OCI-LY7 (cell line): ENCODE data around the gene TNFRSF25. TPM values are rescaled to one million over a fixed set of nuclear protein-coding genes. Genes with fewer than 3 reads are reported as not detected.

ENCODE experiments used
- BruUV-seq: library from RNA; stranded (reverse); fragments of 400-500 nt; replicated peaks from 2 replicates; lab custom pipeline; 2021; lab: Mats Ljungman, UMichigan
- CTCF ChIA-PET: fragments of 300-600 bp; sonication (Branson Sonifier 250); formaldehyde crosslinking; loops from one replicate; lab custom pipeline; 2022; ENCODE audit warnings: antibody characterized with exemption; ENCODE audit not compliant: unreplicated experiment; lab: Charles Lee
- POLR2A ChIA-PET: fragments of 300-600 bp; sonication (Branson Sonifier 250); formaldehyde crosslinking; loops from one replicate; lab custom pipeline; 2022; ENCODE audit warnings: antibody characterized with exemption; lab: Charles Lee
- DNase-seq: peaks from one replicate; pipeline ENCODE4 v3.0.0-alpha.2; 2015; ENCODE audit warnings: low spot score
- H2AFZ ChIP-seq: fragments of 200-600 bp; sonication (generic), shearing (Covaris generic); 2 replicates; pipeline ENCODE4 v1.6.1; 2014; ENCODE audit warnings: mild to moderate bottlenecking, antibody characterized with exemption, low read length, moderate library complexity
- H3K27ac ChIP-seq: fragments of 200-600 bp; sonication (generic); 2 replicates; pipeline ENCODE4 v1.5.1; 2014; ENCODE audit warnings: mixed run types, low read depth, mild to moderate bottlenecking, moderate library complexity, low read length, inconsistent platforms; ENCODE audit not compliant: poor library complexity, severe bottlenecking
- H3K36me3 ChIP-seq: fragments of 200-600 bp; sonication (generic); 2 replicates; pipeline ENCODE4 v1.6.1; 2014; ENCODE audit warnings: mild to moderate bottlenecking, antibody characterized with exemption, low read length, moderate library complexity, mixed read lengths; ENCODE audit not compliant: insufficient read depth
- H3K4me1 ChIP-seq: fragments of 200-600 bp; sonication (generic); 2 replicates; pipeline ENCODE4 v1.5.1; 2014; ENCODE audit warnings: mild to moderate bottlenecking, low read length; ENCODE audit not compliant: insufficient read depth, poor library complexity, severe bottlenecking
- H3K4me2 ChIP-seq: fragments of 200-600 bp; sonication (generic); 2 replicates; pipeline ENCODE4 v1.6.1; 2014; ENCODE audit warnings: mild to moderate bottlenecking, low read length
- H3K4me3 ChIP-seq: fragments of 200-600 bp; sonication (generic); 2 replicates; pipeline ENCODE4 v1.5.1; 2014; ENCODE audit warnings: mild to moderate bottlenecking, low read depth, low read length; ENCODE audit not compliant: poor library complexity, severe bottlenecking
- H3K79me2 ChIP-seq: fragments of 200-600 bp; sonication (generic); 2 replicates; pipeline ENCODE4 v1.6.1; 2016; ENCODE audit warnings: low read depth, mild to moderate bottlenecking, low read length, moderate library complexity, mixed read lengths; ENCODE audit not compliant: insufficient read depth
- H3K9me2 ChIP-seq: fragments of 200-600 bp; sonication (generic); 2 replicates; pipeline ENCODE4 v1.6.1; 2016; ENCODE audit warnings: mild to moderate bottlenecking, low read length, mixed read lengths; ENCODE audit not compliant: insufficient read depth
- H3K9me3 ChIP-seq: fragments of 200-600 bp; sonication (generic); 2 replicates; pipeline ENCODE4 v1.6.1; 2014; ENCODE audit warnings: mild to moderate bottlenecking, mixed run types, low read length, mixed read lengths
- H4K20me1 ChIP-seq: fragments of 200-600 bp; sonication (generic); 2 replicates; pipeline ENCODE4 v1.6.1; 2014; ENCODE audit warnings: mild to moderate bottlenecking, antibody characterized with exemption, low read length, moderate library complexity, mixed read lengths; ENCODE audit not compliant: insufficient read depth
- EZH2phosphoT487 ChIP-seq: fragments of 200-600 bp; sonication (generic); IDR thresholded peaks from 2 replicates; pipeline ENCODE4 v1.6.1; 2018; ENCODE audit warnings: low read depth, borderline replicate concordance, mild to moderate bottlenecking, mixed run types, antibody characterized with exemption, low read length, moderate library complexity, mixed read lengths
- intact Hi-C: fragments of 100-400 bp; cut with micrococcal nuclease; formaldehyde crosslinking; loops from one replicate; pipeline ENCODE4 v1.10.0; 2022; ENCODE audit not compliant: unreplicated experiment
- total RNA-seq, 2 experiments: library from RNA; depleted of rRNA in 1 of 2; stranded (reverse); fragments of >200 nt in 1 of 2; shearing (Covaris generic) in 1 of 2; gene quantifications; 2 replicates each; pipeline ENCODE4 v1.2.3, GENCODE V29; 2014 to 2022
- TF ChIP-seq, protein P1 (sequence below): fragments of 200-600 bp; sonication (generic); conservative IDR thresholded peaks from 2 replicates; pipeline ENCODE4 v1.5.1; 2014; ENCODE audit warnings: mild to moderate bottlenecking, antibody characterized with exemption, low read length, moderate library complexity, mixed read lengths

TNFRSF25 gene
- total RNA-seq, 2 experiments from 2014 or later, result 1.7 to 2.8 TPM

DNA sequence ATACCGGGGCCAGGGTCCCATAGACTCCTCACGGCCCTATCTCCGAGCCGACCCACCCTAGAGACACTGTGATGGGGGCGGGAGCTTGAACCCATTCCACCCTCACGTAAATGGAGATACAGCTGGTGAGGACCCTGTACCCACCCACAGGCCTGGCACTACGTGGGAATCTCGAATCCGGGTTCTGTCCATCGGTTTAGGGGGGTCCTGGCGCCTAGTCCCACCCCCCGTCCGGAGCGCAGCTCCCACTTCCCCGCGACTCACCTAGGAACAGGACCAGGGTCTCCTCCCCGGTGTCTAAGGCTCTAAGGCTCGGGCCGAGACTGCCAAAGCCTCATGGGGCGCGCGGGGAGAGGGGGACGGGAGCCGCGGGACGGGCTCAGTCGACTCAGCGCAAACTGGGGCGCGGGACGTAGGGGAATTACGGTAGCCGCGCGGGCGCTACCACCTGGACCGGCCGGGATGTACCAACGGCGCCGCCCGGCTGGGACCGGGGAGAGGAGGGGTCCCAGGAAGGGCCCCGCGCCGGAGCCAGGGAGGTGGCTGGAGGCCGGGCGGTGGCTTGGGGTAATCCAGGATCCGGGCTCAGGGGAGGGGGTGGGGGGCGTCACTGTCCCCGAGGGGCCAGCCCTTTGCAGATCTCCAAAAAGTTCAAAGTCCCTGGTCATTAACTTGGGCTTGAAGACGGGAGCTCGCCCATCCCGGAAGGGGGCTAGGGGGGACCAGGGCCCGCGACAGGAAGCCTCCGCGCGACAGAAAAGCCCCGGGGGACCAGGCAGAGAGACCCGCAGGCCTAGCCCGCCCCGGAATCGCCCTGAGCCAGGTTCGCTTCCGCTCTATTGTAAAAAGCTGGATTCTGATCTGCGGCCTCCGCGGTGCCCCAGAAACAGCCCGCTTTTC, 24.5 kb upstream of the TNFRSF25 start:
- Histone ChIP-seq H4K20me1 (no peaks in the 10 kb centered on the region), H3K4me3 (peak overlapping the region; percentile 77), H3K9me3 (no peaks in the 10 kb centered on the region), H2AFZ (peak overlapping the region; percentile 96), H3K4me1 (peaks cover 14% of the 10 kb centered on the region), H3K36me3 (no peaks in the 10 kb centered on the region), H3K79me2 (no peaks in the 10 kb centered on the region), H3K9me2 (no peaks in the 10 kb centered on the region), H3K4me2 (peak overlapping the region; percentile 99), H3K27ac (peak overlapping the region; percentile 56)
- intact Hi-C loops, result loop anchor here (1.0 to 5.0 kb wide), 3 partner anchors 64 to 156 kb away; partner anchors contain the start of genes NOL9 and TAS1R1
- BruUV-seq, result TSS peak; percentile 85
- CTCF ChIA-PET, result no interaction called here
- DNase-seq, result peak; percentile 92
- no peak for TF ChIP-seq EZH2phosphoT487
- TF ChIP-seq, protein P1, sequence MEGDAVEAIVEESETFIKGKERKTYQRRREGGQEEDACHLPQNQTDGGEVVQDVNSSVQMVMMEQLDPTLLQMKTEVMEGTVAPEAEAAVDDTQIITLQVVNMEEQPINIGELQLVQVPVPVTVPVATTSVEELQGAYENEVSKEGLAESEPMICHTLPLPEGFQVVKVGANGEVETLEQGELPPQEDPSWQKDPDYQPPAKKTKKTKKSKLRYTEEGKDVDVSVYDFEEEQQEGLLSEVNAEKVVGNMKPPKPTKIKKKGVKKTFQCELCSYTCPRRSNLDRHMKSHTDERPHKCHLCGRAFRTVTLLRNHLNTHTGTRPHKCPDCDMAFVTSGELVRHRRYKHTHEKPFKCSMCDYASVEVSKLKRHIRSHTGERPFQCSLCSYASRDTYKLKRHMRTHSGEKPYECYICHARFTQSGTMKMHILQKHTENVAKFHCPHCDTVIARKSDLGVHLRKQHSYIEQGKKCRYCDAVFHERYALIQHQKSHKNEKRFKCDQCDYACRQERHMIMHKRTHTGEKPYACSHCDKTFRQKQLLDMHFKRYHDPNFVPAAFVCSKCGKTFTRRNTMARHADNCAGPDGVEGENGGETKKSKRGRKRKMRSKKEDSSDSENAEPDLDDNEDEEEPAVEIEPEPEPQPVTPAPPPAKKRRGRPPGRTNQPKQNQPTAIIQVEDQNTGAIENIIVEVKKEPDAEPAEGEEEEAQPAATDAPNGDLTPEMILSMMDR, result peak; percentile 68
- POLR2A ChIA-PET, result interaction anchor here (0.5 to 1.8 kb wide), 3 partner anchors 10 to 690 kb away, joined by 4 to 5 read pairs (median 4); no protein-coding TSS in a partner anchor

DNA sequence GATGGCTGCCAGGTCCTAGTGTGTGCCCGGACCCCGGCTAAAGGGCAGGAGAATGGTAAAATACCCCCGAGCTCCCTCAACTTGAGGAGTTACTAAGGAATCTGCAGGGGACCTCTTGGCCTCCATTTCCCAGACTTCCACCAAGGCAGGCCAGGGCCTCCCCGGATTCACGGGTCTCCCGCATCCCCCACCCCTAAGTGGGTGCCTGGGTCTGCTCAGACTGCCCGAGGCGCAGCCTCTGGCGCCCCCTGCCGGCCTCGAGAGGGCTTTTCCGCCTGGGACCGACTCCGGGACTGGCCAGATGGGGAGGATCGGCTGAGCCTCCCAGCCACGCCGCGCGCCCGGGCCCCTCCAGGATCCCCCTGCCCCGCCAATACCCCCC, 23.8 kb upstream of the TNFRSF25 start:
- CTCF ChIA-PET, result no interaction called here
- POLR2A ChIA-PET, result interaction anchor here (0.5 to 1.8 kb wide), 3 partner anchors 10 to 690 kb away, joined by 4 to 5 read pairs (median 4); no protein-coding TSS in a partner anchor
- DNase-seq, result peak; percentile 88

More for the DNA sequence above, 23.8 kb upstream of the TNFRSF25 start:
- Histone ChIP-seq H3K27ac (peak overlapping the region; percentile 56), H3K4me1 (peaks cover 14% of the 10 kb centered on the region), H3K9me2 (no peaks in the 10 kb centered on the region), H2AFZ (peak overlapping the region; percentile 96), H3K4me3 (peak overlapping the region; percentile 77), H3K79me2 (no peaks in the 10 kb centered on the region), H4K20me1 (no peaks in the 10 kb centered on the region), H3K4me2 (peak overlapping the region; percentile 99), H3K36me3 (no peaks in the 10 kb centered on the region), H3K9me3 (no peaks in the 10 kb centered on the region)
- no TSS peak for BruUV-seq
- TF ChIP-seq, protein P1, result peak; percentile 95
- no peak for TF ChIP-seq EZH2phosphoT487
- intact Hi-C loops, result loop anchor here (1.0 to 10.0 kb wide), 5 partner anchors 33 to 725 kb away; partner anchors contain the start of genes NOL9 and TAS1R1
